ENCODE measurements around the gene MAFF. TPM values are rescaled to one million over a fixed set of nuclear protein-coding genes. Genes with fewer than 3 reads are reported as not detected.

Gene MAFF
- total RNA-seq, 1 experiment from 2014 or later = 6.4 TPM

- no peak for ATAC-seq
- Histone ChIP-seq H3K4me1 (ENCODE audit: control insufficient read depth, insufficient read depth, low read length) (no peaks in the 10 kb centered on the region), H3K4me3 (ENCODE audit: low read depth in 2 of 2, low read length in 2 of 2) (no peak overlapping the region), H3K9me3 (ENCODE audit: control insufficient read depth, insufficient read depth, low read depth, low read length) (no peaks in the 10 kb centered on the region), H3K27ac (ENCODE audit: low read length) (no peak overlapping the region), H3K36me3 (ENCODE audit: control insufficient read depth, insufficient read depth, low read length) (no peaks in the 10 kb centered on the region), H3K27me3 (ENCODE audit: control insufficient read depth, insufficient read depth, low read length) (no peaks in the 10 kb centered on the region)
- in situ Hi-C loops (cut with HindIII; ENCODE audit: low pct_unique_long_range_greater_than_20kb, low sequenced_read_pairs) = no loop called here
- TF ChIP-seq SIN3A (IDR thresholded peaks at IDR 0.05; ENCODE audit: borderline replicate concordance, insufficient read depth, low read depth, low read length) = no peak
- TF ChIP-seq, protein P1, sequence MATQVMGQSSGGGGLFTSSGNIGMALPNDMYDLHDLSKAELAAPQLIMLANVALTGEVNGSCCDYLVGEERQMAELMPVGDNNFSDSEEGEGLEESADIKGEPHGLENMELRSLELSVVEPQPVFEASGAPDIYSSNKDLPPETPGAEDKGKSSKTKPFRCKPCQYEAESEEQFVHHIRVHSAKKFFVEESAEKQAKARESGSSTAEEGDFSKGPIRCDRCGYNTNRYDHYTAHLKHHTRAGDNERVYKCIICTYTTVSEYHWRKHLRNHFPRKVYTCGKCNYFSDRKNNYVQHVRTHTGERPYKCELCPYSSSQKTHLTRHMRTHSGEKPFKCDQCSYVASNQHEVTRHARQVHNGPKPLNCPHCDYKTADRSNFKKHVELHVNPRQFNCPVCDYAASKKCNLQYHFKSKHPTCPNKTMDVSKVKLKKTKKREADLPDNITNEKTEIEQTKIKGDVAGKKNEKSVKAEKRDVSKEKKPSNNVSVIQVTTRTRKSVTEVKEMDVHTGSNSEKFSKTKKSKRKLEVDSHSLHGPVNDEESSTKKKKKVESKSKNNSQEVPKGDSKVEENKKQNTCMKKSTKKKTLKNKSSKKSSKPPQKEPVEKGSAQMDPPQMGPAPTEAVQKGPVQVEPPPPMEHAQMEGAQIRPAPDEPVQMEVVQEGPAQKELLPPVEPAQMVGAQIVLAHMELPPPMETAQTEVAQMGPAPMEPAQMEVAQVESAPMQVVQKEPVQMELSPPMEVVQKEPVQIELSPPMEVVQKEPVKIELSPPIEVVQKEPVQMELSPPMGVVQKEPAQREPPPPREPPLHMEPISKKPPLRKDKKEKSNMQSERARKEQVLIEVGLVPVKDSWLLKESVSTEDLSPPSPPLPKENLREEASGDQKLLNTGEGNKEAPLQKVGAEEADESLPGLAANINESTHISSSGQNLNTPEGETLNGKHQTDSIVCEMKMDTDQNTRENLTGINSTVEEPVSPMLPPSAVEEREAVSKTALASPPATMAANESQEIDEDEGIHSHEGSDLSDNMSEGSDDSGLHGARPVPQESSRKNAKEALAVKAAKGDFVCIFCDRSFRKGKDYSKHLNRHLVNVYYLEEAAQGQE (IDR thresholded peaks at IDR 0.05; ENCODE audit: insufficient read depth in 1 of 2, low read depth in 2 of 2, low read length in 1 of 2) = no peak
- no peak for TF ChIP-seq POLR2AphosphoS5 (IDR thresholded peaks at IDR 0.05; ENCODE audit: low read depth, low read length)
- TF ChIP-seq CTCF (IDR thresholded peaks at IDR 0.05) = no peak
- TF ChIP-seq TCF7L2 (IDR thresholded peaks at IDR 0.05; ENCODE audit: low read depth, low read length) = no peak
- CTCF ChIA-PET = no interaction called here
- intact Hi-C loops (cut with micrococcal nuclease; ENCODE audit: unreplicated experiment) = no loop called here
- POLR2A ChIA-PET = interaction anchor here (0.6 kb wide), 1 partner anchor 379 kb away, joined by 3 read pairs; no protein-coding TSS in a partner anchor
- no TSS peak for BruUV-seq (replicated peaks)
- no peak for DNase-seq (ENCODE audit: low read depth, low spot score)
Observed at GRCh38 chr22:38187413-38188212, 14.2 kb upstream of the MAFF start.

GRCh38 chr22:38189104-38189503, 12.7 kb upstream of the MAFF start:
- no peak overlapping the region for H3K27ac ChIP-seq (ENCODE audit: low read length)
- ATAC-seq = no peak
- in situ Hi-C loops (cut with HindIII; ENCODE audit: low pct_unique_long_range_greater_than_20kb, low sequenced_read_pairs) (no loop called here), intact Hi-C loops (cut with micrococcal nuclease; ENCODE audit: unreplicated experiment) (no loop called here)
- H3K9me3 ChIP-seq (ENCODE audit: control insufficient read depth, insufficient read depth, low read depth, low read length) = no peaks in the 10 kb centered on the region
- no peaks in the 10 kb centered on the region for H3K4me1 ChIP-seq (ENCODE audit: control insufficient read depth, insufficient read depth, low read length)
- ChIA-PET CTCF (no interaction called here), POLR2A (no interaction called here)
- DNase-seq (ENCODE audit: low read depth, low spot score) = no peak
- no peak overlapping the region for H3K4me3 ChIP-seq (ENCODE audit: low read depth in 2 of 2, low read length in 2 of 2)
- no TSS peak for BruUV-seq (replicated peaks)
- no peaks in the 10 kb centered on the region for H3K36me3 ChIP-seq (ENCODE audit: control insufficient read depth, insufficient read depth, low read length)
- no peaks in the 10 kb centered on the region for H3K27me3 ChIP-seq (ENCODE audit: control insufficient read depth, insufficient read depth, low read length)
- TF ChIP-seq, protein P1 (IDR thresholded peaks at IDR 0.05; ENCODE audit: insufficient read depth in 1 of 2, low read depth in 2 of 2, low read length in 1 of 2) = no peak
- TF ChIP-seq POLR2AphosphoS5 (IDR thresholded peaks at IDR 0.05; ENCODE audit: low read depth, low read length) = no peak
- TF ChIP-seq CTCF (IDR thresholded peaks at IDR 0.05) = no peak
- TF ChIP-seq SIN3A (IDR thresholded peaks at IDR 0.05; ENCODE audit: borderline replicate concordance, insufficient read depth, low read depth, low read length) = no peak
- no peak for TF ChIP-seq TCF7L2 (IDR thresholded peaks at IDR 0.05; ENCODE audit: low read depth, low read length)

Data from Panc1 (cell line).